NCI-H345 (cell line): ENCODE data around the gene NRDE2.

ENCODE experiments used
- DNase-seq: peaks from one replicate; lab custom pipeline; 2025; lab: John Stamatoyannopoulos, UW

NRDE2 gene

GRCh38 chr14:90296641-90297040, 35.1 kb downstream of the NRDE2 start:
- no peak for DNase-seq

GRCh38 chr14:90295870-90296516, 35.7 kb downstream of the NRDE2 start:
- DNase-seq, result no peak

GRCh38 chr14:90294872-90295271, 36.9 kb downstream of the NRDE2 start:
- DNase-seq, result no peak

GRCh38 chr14:90293766-90294730, 37.7 kb downstream of the NRDE2 start:
- DNase-seq, result peak; percentile 20

GRCh38 chr14:90291699-90292098, 40.0 kb downstream of the NRDE2 start:
- no peak for DNase-seq

- DNase-seq, result no peak
These were observed 41.3 kb downstream of the NRDE2 start for GRCh38 chr14:90290337-90291011.

- DNase-seq, result no peak
These were observed 42.9 kb downstream of the NRDE2 start for GRCh38 chr14:90288651-90289355.

GRCh38 chr14:90287791-90288190, 44.0 kb downstream of the NRDE2 start:
- peak; percentile 32 for DNase-seq

- DNase-seq, result no peak
These were observed 50.0 kb downstream of the NRDE2 start for GRCh38 chr14:90281756-90282155.

GRCh38 chr14:90281261-90281660, 50.5 kb downstream of the NRDE2 start:
- no peak for DNase-seq

GRCh38 chr14:90280096-90280495, 51.6 kb downstream of the NRDE2 start:
- DNase-seq, result no peak

- DNase-seq, result no peak
These were observed 53.3 kb downstream of the NRDE2 start for GRCh38 chr14:90278199-90279175.

- no peak for DNase-seq
These were observed 54.1 kb downstream of the NRDE2 start for GRCh38 chr14:90277581-90278198.

GRCh38 chr14:90276646-90277367, 54.9 kb downstream of the NRDE2 start:
- DNase-seq, result no peak

GRCh38 chr14:90275820-90276219, 55.9 kb downstream of the NRDE2 start:
- DNase-seq, result no peak

- no peak for DNase-seq
These were observed 56.3 kb downstream of the NRDE2 start for GRCh38 chr14:90275458-90275814.

GRCh38 chr14:90274808-90275457, 56.8 kb downstream of the NRDE2 start:
- no peak for DNase-seq

GRCh38 chr14:90274019-90274418, 57.7 kb downstream of the NRDE2 start:
- DNase-seq, result no peak

- DNase-seq, result no peak
These were observed 58.2 kb downstream of the NRDE2 start for GRCh38 chr14:90273532-90273931.
